NCI-H146 treated with DMSO at 0.1 percent for 48 hours (cell line): ENCODE results near the gene RPS19BP1.
"Not testable (repeated sequence)": the region's sequence is repeated elsewhere in the genome, so short reads cannot be mapped to it uniquely, and the experiment has no call there.

ENCODE experiments used
- DNase-seq: peaks from one replicate; lab custom pipeline; 2025; ENCODE audit not compliant: unreplicated experiment; lab: John Stamatoyannopoulos, UW

The RPS19BP1 gene

DNA sequence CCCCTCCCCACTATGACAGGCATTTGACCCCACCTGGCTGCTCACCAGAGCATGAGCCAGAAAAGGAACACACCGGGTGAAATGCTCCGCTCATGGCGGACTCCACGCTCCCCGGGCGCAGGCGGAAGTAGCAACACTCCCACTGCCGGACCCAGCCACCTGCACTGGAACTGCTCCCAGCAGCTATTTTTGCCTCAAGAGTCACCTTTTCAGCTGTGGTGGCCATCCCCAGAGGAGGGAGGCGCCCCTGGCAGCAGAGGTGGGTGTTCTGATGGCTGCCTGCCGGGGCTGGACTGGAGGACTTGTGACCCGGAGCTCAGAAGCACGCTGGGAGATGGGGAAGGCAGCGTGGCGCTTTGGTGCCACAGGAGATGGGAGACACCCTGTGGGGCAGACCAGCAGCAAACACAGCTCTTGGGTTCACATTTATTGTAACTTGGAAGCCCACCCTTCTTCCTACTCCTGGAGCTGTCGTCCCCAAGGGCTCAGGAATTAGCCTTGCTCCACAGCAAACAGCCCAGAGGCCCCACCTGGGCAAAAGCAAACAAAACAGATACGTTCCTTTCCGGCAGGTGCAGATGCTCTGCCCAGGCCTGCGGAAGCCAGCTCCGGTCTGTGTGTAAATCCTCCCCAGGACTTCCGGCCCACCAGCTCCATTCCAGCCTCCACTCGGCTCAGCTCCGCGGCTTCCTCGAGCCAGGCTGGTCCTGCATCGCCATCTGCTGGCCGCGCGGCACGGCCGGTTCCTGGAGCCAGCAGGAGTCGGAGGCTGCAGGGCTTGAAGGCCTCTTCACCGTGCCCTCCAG lies 3.7 kb downstream of the RPS19BP1 start:
- peak; percentile 82 for DNase-seq

DNA sequence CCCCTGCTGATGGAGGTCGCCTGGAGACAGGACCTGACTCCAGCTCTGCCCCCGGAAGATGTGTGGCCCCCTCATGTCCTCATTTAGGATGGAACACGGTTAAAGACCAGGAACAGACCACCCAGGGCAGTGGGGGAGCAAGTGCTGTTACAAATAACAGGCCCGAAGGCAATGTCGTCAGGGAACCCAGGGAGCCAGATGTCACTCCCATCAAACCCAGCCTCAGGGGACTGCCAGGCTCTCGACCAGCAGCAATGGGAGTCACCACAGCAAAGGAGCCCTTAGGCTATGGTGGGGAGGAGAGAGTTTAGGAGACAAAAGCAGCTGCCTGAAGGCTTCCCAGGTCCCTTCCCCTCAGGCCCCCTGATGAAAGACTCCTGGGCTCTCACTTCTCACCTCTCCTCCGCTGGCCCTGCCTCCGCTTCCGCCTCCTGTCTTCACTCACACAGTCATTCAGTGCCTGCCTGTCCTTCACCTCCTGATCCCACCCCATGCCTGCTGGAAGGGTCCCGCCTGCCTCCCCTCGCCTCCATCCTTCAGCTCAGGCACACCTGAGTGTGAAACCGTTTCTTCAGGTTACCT lies 4.4 kb downstream of the RPS19BP1 start:
- peak; percentile 46 for DNase-seq

- peak; percentile 16 for DNase-seq
These were observed 5.0 kb downstream of the RPS19BP1 start for GRCh38 chr22:39527481-39527961.

- DNase-seq, result no peak
These were observed 5.8 kb downstream of the RPS19BP1 start for GRCh38 chr22:39526736-39527171.

- no peak for DNase-seq
These were observed 6.9 kb downstream of the RPS19BP1 start for GRCh38 chr22:39525658-39525975.

GRCh38 chr22:39524753-39525657 lies 7.5 kb downstream of the RPS19BP1 start:
- DNase-seq, result no peak

DNA sequence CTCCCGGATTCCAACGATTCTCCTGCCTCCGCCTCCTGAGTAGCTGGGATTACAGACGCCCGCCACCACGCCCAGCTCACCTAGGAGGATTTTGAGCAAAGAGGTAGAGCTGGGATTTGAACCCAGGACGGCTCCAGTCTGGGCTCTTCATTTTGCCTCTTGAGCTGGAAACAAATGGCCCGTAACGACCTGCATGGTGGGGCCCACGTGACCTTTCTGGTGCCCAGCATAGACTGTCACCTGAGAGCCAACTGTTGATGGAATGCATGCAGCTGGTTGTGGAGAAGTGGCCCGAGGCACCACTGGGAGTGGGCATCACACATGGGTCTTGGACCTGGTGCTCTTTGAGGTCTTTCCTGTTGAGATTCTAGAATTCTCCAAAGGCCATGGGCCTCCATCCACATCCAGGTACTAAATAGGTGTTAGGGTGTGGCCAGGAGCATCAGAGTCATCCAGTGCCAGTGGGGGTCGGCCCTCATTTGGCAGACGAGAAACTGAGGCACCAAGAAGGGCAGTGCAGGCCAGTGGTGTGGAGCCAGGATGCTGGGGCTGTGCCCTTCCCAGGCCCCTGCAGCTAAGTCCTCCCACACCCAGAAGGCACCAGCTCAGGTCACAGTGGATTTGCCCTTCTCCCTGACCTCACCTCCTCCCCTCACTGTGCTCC lies 8.3 kb downstream of the RPS19BP1 start:
- DNase-seq, result no peak

DNA sequence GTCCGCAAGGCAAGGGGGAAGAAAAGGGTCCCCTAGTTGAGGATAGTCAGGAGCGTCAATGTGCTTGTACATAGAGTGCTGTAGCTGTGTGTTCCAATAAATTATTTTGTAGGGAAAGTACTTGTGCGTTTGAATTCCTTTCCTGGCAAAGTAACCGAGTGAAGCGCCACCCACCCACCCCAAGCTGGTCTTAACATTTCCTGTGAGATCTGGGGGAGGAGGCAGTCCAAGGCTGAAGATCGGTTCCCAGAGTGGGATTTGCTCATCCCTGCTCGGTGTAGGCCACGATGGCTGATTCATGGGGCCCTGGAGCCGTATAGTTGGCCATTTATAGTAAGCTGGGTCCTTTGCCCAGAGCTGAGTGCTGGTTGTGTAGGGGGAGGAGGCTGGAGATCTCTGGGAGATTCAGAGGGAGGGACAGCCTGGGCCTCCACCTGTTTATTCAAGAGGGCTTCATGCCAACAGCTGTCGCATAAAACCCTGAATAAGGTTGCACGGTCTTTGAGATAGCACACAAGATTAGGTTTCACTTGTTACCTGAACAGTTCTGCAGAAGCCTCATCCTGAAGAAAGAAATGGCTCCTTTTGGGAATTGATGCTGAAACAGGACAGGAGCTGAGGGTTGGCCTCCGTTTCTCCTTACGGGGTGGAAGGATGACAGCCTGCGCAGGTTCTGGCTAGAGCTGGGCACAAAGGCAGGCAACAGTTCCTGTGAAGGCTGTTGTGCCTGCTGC lies 9.8 kb downstream of the RPS19BP1 start:
- DNase-seq, result no peak

DNA sequence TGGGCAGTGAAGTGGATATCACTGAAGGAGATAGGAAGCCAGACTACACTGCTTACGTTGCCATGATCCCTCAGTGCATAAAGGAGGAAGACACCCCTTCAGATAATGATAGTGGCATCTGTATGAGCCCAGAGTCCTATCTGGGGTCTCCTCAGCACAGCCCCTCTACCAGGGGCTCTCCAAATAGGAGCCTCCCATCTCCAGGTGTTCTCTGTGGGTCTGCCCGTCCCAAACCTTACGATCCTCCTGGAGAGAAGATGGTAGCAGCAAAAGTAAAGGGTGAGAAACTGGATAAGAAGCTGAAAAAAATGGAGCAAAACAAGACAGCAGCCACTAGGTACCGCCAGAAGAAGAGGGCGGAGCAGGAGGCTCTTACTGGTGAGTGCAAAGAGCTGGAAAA lies 10.5 kb downstream of the RPS19BP1 start:
- DNase-seq, result not testable (repeated sequence)

DNA sequence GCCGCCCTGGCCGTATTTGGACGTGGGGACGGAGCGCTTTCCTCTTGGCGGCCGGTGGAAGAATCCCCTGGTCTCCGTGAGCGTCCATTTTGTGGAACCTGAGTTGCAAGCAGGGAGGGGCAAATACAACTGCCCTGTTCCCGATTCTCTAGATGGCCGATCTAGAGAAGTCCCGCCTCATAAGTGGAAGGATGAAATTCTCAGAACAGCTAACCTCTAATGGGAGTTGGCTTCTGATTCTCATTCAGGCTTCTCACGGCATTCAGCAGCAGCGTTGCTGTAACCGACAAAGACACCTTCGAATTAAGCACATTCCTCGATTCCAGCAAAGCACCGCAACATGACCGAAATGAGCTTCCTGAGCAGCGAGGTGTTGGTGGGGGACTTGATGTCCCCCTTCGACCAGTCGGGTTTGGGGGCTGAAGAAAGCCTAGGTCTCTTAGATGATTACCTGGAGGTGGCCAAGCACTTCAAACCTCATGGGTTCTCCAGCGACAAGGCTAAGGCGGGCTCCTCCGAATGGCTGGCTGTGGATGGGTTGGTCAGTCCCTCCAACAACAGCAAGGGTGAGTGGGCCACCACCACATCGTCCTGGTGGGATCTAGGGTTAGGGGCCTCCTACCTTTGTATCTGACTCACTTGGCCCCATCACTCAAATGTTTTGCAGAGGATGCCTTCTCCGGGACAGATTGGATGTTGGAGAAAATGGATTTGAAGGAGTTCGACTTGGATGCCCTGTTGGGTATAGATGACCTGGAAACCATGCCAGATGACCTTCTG lies 11.3 kb downstream of the RPS19BP1 start:
- not testable (repeated sequence) for DNase-seq

DNA sequence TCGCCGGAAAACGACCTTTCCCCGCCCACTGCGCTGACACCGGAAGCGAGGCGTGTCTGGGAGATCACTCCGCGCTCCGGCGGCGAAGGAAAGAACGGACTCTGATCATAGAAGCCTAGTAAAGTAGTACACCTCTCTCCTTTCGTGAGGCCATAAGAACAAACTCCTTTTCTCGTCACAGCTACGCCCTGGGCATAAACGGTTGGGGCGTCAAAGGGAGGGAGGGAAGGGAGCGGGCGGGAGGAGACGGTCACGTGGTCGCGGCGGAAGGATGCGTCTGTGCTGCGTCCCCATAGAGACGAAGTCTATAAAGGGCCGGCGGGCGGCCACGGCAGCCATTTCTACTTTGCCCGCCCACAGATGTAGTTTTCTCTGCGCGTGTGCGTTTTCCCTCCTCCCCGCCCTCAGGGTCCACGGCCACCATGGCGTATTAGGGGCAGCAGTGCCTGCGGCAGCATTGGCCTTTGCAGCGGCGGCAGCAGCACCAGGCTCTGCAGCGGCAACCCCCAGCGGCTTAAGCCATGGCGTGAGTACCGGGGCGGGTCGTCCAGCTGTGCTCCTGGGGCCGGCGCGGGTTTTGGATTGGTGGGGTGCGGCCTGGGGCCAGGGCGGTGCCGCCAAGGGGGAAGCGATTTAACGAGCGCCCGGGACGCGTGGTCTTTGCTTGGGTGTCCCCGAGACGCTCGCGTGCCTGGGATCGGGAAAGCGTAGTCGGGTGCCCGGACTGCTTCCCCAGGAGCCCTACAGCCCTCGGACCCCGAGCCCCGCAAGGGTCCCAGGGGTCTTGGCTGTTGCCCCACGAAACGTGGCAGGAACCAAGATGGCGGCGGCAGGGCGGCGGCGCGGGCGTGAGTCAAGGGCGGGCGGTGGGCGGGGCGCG lies 12.1 kb downstream of the RPS19BP1 start, which contains the start of gene ATF4:
Gene ATF4, plus strand, starts transcription at position 337 of the 880 bp plus-strand sequence. CDS start 884 bp downstream, outside the sequence.
- DNase-seq, result peak; percentile 64

GRCh38 chr22:39519681-39520225 lies 12.8 kb downstream of the RPS19BP1 start:
- DNase-seq, result peak; percentile 93

GRCh38 chr22:39518996-39519680 lies 13.4 kb downstream of the RPS19BP1 start:
- no peak for DNase-seq

GRCh38 chr22:39518144-39518786 lies 14.3 kb downstream of the RPS19BP1 start:
- no peak for DNase-seq

DNA sequence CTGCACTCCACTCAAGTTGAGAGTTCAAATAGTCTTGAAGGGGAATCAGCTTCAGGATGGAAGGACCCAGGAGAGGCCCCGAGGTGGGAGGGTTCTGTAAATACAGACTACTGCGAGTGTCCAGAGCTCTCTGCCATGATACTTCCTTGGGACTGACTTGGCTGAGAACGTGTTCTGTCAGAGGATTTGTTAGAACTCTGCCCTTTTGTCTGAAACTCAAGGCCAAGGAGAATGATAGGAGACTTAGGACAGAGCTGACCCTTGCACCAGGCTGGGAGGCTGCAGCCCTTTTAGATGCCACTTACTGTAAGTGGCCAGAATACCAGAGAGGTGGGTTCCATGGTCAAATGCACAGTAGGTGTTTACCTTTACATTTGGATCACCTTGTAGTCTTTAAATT lies 15.1 kb downstream of the RPS19BP1 start:
- DNase-seq, result no peak

GRCh38 chr22:39515266-39516050 lies 17.1 kb downstream of the RPS19BP1 start:
- DNase-seq, result no peak
